ENCODE data around the gene LRRC8E. TPM values are rescaled to one million over a fixed set of nuclear protein-coding genes. Genes with fewer than 3 reads are reported as not detected.

The LRRC8E gene
- total and polyA plus RNA-seq, 8 donors: 0.58 to 12.5 (median 2.1) TPM; not detected in 1

GRCh38 chr19:7842661-7843294 lies 45.5 kb upstream of the LRRC8E start:
- H3K36me3 ChIP-seq: no peaks in the 10 kb centered on the region
- intact Hi-C loops (cut with DNase I; ENCODE audit: low total_unique reads): loop anchor here (10.0 kb wide), 1 partner anchor 162 kb away; the partner anchor contains the start of gene ELAVL1
- H3K9me3 ChIP-seq: no peaks in the 10 kb centered on the region
- H3K4me1 ChIP-seq: no peaks in the 10 kb centered on the region
- WGBS, 5 donors: 92 to 98% (median 95%) methylated on average over 12 of the region's 12 CpGs
- no peak overlapping the region for H3K27ac ChIP-seq
- no peaks in the 10 kb centered on the region for H3K27me3 ChIP-seq
- H3K4me3 ChIP-seq: no peak overlapping the region
- TF ChIP-seq POLR2A (IDR thresholded peaks at IDR 0.05) (no peak), POLR2AphosphoS5 (IDR thresholded peaks at IDR 0.05) (no peak), CTCF (IDR thresholded peaks at IDR 0.05) (no peak), EP300 (IDR thresholded peaks at IDR 0.05) (no peak)
- no peak for DNase-seq

- no peak for TF ChIP-seq EP300 (IDR thresholded peaks at IDR 0.05)
- no peak for TF ChIP-seq POLR2AphosphoS5 (IDR thresholded peaks at IDR 0.05)
- TF ChIP-seq CTCF (IDR thresholded peaks at IDR 0.05): no peak
- TF ChIP-seq POLR2A (IDR thresholded peaks at IDR 0.05): no peak
- H3K9me3 ChIP-seq: no peaks in the 10 kb centered on the region
- H3K27ac ChIP-seq: no peak overlapping the region
- H3K36me3 ChIP-seq: peaks cover 0 to under 1% (median 0%) of the 10 kb centered on the region in 4 donors
- no peak overlapping the region for H3K4me3 ChIP-seq
- no peak for DNase-seq
- H3K4me1 ChIP-seq: no peaks in the 10 kb centered on the region
- H3K27me3 ChIP-seq: no peaks in the 10 kb centered on the region
- WGBS, 5 donors: 70 to 82% (median 77%) methylated on average over 6 of the region's 6 CpGs
- intact Hi-C loops (cut with DNase I; ENCODE audit: low total_unique reads): loop anchor here (10.0 kb wide), 1 partner anchor 161 kb away; the partner anchor contains the start of gene ELAVL1
Observed at GRCh38 chr19:7843521-7843920, 44.8 kb upstream of the LRRC8E start.

- intact Hi-C loops (cut with DNase I; ENCODE audit: low total_unique reads): loop anchor here (10.0 kb wide), 1 partner anchor 160 kb away; the partner anchor contains the start of gene ELAVL1
Observed at GRCh38 chr19:7844405-7844804, 43.9 kb upstream of the LRRC8E start.

GRCh38 chr19:7844951-7845350 lies 43.4 kb upstream of the LRRC8E start:
- no peaks in the 10 kb centered on the region for H3K27me3 ChIP-seq
- no peak overlapping the region for H3K27ac ChIP-seq
- no peaks in the 10 kb centered on the region for H3K9me3 ChIP-seq
- H3K36me3 ChIP-seq: peaks cover 0 to 14% (median 6%) of the 10 kb centered on the region in 4 donors
- no peak overlapping the region for H3K4me3 ChIP-seq
- TF ChIP-seq POLR2A (IDR thresholded peaks at IDR 0.05): no peak
- TF ChIP-seq EP300 (IDR thresholded peaks at IDR 0.05): no peak
- no peak for TF ChIP-seq POLR2AphosphoS5 (IDR thresholded peaks at IDR 0.05)
- TF ChIP-seq CTCF (IDR thresholded peaks at IDR 0.05): no peak
- DNase-seq: no peak
- H3K4me1 ChIP-seq: peaks cover 0 to 3% (median 0%) of the 10 kb centered on the region in 4 donors
- intact Hi-C loops (cut with DNase I; ENCODE audit: low total_unique reads): loop anchor here (10.0 kb wide), 1 partner anchor 160 kb away; the partner anchor contains the start of gene ELAVL1
- WGBS, 5 donors: 77 to 85% (median 80%) methylated on average over 8 to 10 of the region's 10 CpGs

More at GRCh38 chr19:7844405-7844804, 43.9 kb upstream of the LRRC8E start:
- H3K9me3 ChIP-seq: no peaks in the 10 kb centered on the region
- H3K27ac ChIP-seq: no peak overlapping the region
- H3K4me3 ChIP-seq: no peak overlapping the region
- no peaks in the 10 kb centered on the region for H3K4me1 ChIP-seq
- no peak for TF ChIP-seq CTCF (IDR thresholded peaks at IDR 0.05)
- 63 to 82% (median 75%) methylated on average over 3 to 5 of the region's 5 CpGs for WGBS, 5 donors
- DNase-seq: no peak
- H3K27me3 ChIP-seq: no peaks in the 10 kb centered on the region
- peaks cover 0 to 9% (median 6%) of the 10 kb centered on the region in 4 donors for H3K36me3 ChIP-seq

Data from stomach (tissue), 9 donors.